ENCODE data around the gene MLST8. TPM values are rescaled to one million over a fixed set of nuclear protein-coding genes. Genes with fewer than 3 reads are reported as not detected.

The MLST8 gene
- total RNA-seq, 2 experiments from 2014 or later: 70.0 to 70.7 TPM

DNA sequence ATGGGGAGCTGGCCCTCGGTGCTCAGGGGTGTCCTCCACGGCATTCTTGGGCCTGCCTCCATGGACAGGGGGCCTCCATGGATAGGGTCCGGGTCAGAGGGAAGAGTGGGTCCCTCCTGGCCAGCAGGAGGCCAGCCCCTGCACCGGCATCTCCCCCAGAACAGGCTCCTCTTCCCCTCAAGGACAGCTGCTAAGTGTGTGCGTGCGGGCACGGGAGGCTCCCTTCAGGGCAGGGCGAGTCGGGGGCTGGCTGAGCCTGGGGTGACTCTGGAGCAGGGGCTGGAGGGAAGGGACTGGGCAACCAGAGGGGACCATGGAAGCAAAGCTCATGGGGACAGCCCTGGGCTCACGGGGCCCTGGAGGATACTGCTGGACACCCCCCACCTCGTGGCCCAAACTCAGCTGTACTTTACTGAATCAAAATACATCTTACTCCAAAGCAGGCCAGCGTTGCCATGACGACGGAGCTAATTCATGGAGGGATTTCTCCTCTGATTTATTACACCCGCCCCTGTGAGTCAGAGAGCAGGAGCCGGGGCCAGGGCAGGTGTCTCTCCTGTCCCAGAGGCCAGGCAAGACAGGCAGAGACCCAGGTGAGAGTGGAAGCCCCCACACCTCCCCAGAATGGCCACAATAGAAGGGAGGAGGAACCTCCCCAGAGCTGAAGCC lies 11.0 kb upstream of the MLST8 start:
- CTCF ChIA-PET: interaction anchor here (0.9 to 3.9 kb wide), 22 partner anchors 8 to 396 kb away, joined by 3 to 24 read pairs (median 4); partner anchors contain the start of genes CCNF and ECI1
- Mint-ChIP-seq H3K4me3 (no peak overlapping the region), H3K27me3 (peaks cover 23% of the 10 kb centered on the region), H3K36me3 (ENCODE audit: low read depth) (no peaks in the 10 kb centered on the region), H3K4me1 (ENCODE audit: low read depth) (peaks cover 3% of the 10 kb centered on the region), H3K9me3 (no peaks in the 10 kb centered on the region), H3K27ac (no peak overlapping the region)
- ATAC-seq: no peak
- peak; percentile 68 for DNase-seq
- POLR2A ChIA-PET: interaction anchor here (0.8 to 2.8 kb wide), 8 partner anchors 10 to 63 kb away, joined by 3 to 18 read pairs (median 4); partner anchors contain the start of genes ECI1 and TRAF7
- intact Hi-C loops (cut with micrococcal nuclease): no loop called here
- TF ChIP-seq, protein P1, sequence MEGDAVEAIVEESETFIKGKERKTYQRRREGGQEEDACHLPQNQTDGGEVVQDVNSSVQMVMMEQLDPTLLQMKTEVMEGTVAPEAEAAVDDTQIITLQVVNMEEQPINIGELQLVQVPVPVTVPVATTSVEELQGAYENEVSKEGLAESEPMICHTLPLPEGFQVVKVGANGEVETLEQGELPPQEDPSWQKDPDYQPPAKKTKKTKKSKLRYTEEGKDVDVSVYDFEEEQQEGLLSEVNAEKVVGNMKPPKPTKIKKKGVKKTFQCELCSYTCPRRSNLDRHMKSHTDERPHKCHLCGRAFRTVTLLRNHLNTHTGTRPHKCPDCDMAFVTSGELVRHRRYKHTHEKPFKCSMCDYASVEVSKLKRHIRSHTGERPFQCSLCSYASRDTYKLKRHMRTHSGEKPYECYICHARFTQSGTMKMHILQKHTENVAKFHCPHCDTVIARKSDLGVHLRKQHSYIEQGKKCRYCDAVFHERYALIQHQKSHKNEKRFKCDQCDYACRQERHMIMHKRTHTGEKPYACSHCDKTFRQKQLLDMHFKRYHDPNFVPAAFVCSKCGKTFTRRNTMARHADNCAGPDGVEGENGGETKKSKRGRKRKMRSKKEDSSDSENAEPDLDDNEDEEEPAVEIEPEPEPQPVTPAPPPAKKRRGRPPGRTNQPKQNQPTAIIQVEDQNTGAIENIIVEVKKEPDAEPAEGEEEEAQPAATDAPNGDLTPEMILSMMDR (IDR thresholded peaks at IDR 0.05): no peak

DNA sequence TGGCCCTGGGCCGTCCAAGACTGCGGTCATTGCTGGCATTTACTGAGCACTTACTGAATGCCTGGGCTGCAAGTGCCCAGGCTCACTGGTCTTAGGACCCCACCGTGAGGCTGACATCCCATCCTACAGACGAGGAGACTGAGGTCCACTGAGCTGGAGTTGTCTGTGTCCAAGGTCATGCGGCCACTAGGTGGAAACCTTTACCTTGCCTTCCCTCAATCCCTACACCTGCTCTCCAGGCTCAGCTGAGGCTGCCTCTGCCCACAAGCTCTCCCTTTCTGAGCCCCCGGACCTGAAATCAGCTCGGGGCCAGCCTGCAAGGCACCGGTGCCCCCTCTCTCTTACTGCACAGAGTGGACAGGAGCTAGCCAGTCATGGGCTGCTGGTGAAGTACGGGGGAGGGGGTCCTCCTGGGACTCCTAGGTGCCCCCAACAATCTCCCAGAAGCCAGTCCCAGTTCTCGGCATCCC lies 10.4 kb upstream of the MLST8 start:
- Mint-ChIP-seq H3K4me1 (ENCODE audit: low read depth) (peaks cover 3% of the 10 kb centered on the region), H3K27me3 (peaks cover 23% of the 10 kb centered on the region), H3K36me3 (ENCODE audit: low read depth) (no peaks in the 10 kb centered on the region), H3K27ac (no peak overlapping the region), H3K9me3 (no peaks in the 10 kb centered on the region), H3K4me3 (peak overlapping the region; percentile 55)
- CTCF ChIA-PET: interaction anchor here (0.9 to 3.9 kb wide), 22 partner anchors 9 to 395 kb away, joined by 3 to 24 read pairs (median 4); partner anchors contain the start of genes CCNF and ECI1
- TF ChIP-seq, protein P1 (IDR thresholded peaks at IDR 0.05): peak; percentile 63
- intact Hi-C loops (cut with micrococcal nuclease): no loop called here
- peak; percentile 77 for ATAC-seq
- peak; percentile 75 for DNase-seq
- POLR2A ChIA-PET: interaction anchor here (0.8 to 2.8 kb wide), 7 partner anchors 9 to 63 kb away, joined by 3 to 18 read pairs (median 4); partner anchors contain the start of genes ECI1 and TRAF7

DNA sequence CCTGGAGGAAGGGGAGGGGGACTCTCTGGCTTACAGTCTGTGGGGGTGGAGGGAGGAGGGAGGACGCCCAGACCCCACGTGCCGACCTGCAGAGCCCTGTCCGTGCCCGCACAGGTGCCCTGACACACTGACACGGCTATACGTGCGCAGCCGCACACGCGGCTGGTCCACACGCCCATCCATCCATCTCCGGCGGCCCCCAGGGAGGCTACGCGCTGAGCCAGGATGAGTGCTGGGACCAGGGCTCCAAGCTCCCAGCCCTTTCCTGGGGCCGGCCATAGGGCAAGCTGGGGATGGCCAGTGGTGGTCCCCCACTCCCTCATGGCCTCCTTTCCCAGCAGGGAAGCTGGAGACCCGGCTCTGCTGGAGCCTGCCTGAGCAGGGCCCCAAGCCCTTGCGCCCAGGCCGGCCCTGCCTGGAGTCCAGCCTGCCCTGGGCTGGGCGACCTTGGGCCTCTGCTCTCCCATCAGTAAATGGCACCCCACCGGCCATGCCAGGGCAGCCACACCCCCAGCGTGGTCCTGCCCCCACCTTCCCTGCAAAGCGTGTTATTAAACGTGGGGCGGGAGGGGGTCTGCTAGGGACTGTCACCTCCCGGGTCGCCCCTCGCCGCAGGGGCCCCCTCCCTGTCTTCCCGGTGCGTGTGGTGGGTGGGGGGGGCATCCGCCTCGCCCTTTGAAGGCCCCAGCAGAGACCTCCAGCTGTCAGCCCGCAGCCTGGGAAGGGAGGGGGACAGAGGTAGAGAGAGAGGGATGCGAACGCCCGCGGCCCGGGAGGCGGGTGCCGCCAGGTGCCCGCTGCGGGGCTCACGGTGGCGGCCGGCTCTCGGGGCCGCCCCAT lies 9.7 kb upstream of the MLST8 start:
- ChIA-PET CTCF (interaction anchor here (1.1 to 3.9 kb wide), 18 partner anchors 8 to 395 kb away, joined by 3 to 24 read pairs (median 5); partner anchors contain the start of genes CCNF and ECI1), POLR2A (interaction anchor here (0.9 to 2.8 kb wide), 6 partner anchors 8 to 56 kb away, joined by 3 to 18 read pairs (median 5); partner anchors contain the start of genes ECI1 and TRAF7)
- peaks cover 23% of the 10 kb centered on the region for H3K27me3 Mint-ChIP-seq
- H3K36me3 Mint-ChIP-seq (ENCODE audit: low read depth): no peaks in the 10 kb centered on the region
- ATAC-seq (peak; percentile 25), DNase-seq (no peak)
- H3K4me3 Mint-ChIP-seq: peak overlapping the region; percentile 55
- intact Hi-C loops (cut with micrococcal nuclease): no loop called here
- H3K27ac Mint-ChIP-seq: no peak overlapping the region
- TF ChIP-seq, protein P1 (IDR thresholded peaks at IDR 0.05): no peak
- peaks cover 3% of the 10 kb centered on the region for H3K4me1 Mint-ChIP-seq (ENCODE audit: low read depth)
- no peaks in the 10 kb centered on the region for H3K9me3 Mint-ChIP-seq

DNA sequence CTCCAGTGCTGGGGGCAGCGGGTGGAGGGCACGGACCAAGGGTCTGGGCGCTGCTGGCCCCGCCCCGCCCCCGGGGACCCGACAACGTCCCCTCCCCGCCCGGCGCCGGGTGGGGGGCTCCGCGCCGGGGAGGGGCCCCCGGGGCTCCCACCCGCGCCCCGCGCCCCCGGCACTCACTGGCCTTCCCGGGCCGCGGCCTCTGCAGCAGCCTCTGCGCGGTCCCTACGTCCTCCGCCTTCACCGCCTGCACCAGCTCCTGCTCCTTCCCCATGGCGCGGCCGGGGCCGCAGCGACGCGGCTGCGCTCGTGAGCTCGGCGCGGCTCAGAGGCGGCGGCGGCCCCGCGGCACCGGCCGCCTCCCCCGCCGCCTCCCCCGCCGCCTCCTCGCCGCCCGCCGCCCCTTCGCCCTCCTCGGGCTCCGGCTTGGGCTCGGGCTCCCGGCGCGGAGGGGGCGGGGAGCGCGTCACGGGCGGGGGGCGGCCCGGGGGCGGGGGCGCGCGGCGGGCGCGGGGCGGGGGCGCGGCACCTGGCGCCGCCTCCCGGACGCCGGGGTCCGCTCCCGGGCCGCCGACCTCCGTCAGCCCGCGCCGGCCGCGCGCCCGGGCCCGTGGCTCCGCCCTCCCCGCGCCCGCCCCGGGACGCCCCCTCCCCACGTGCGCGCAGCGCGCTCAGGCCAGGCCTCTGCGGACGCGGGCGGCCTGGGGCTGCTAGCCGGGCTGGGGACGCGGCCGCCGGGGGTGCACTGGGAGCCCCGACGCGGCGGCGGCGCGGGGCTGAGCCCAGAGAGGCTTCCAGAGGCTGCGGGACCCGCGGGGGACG lies 8.9 kb upstream of the MLST8 start, which contains the start of gene CASKIN1:
CASKIN1 (minus strand) TSS at position 444 of the 819 bp plus-strand sequence; CDS start at position 271, 173 bp downstream.
- Mint-ChIP-seq H3K4me3 (peak within 1 kb of the TSS; percentile 55), H3K27me3 (peaks cover 23% of the 10 kb centered on the region), H3K27ac (no peak within 1 kb of the TSS), H3K9me3 (no peaks in the 10 kb centered on the region), H3K36me3 (ENCODE audit: low read depth) (no peaks in the 10 kb centered on the region), H3K4me1 (ENCODE audit: low read depth) (peaks cover 3% of the 10 kb centered on the region)
- POLR2A ChIA-PET: interaction anchor here (1.0 to 3.6 kb wide), 4 partner anchors 8 to 41 kb away, joined by 3 to 18 read pairs (median 12); partner anchors contain the start of gene TRAF7
- CTCF ChIA-PET: interaction anchor here (0.6 to 3.9 kb wide), 3 partner anchors 55 to 225 kb away, joined by 3 to 24 read pairs (median 4); partner anchors contain the start of gene ECI1
- no peak for DNase-seq
- TF ChIP-seq, protein P1 (IDR thresholded peaks at IDR 0.05): no peak
- intact Hi-C loops (cut with micrococcal nuclease): no loop called here
- ATAC-seq: peak; percentile 50
